K562 (cell line): Measurements from ENCODE around the gene CNGA3. TPM values are rescaled to one million over a fixed set of nuclear protein-coding genes. Genes with fewer than 3 reads are reported as not detected.

Source experiments
- ATAC-seq: fragments of 200-7000 bp; cut with Tn5 transposase; 3 replicates; pipeline ENCODE4 v1.9.1; 2020; ENCODE audit warnings: moderate library complexity
- BruUV-seq: library from RNA; stranded (reverse); fragments of 400-500 nt; replicated peaks from 2 replicates; lab custom pipeline; 2021; lab: Mats Ljungman, UMichigan
- CTCF ChIA-PET: fragments of 300-600 bp; formaldehyde crosslinking; extraction: SDS; loops from one replicate; lab custom pipeline; 2021; ENCODE audit warnings: low intra/inter-chr PET ratio; lab: Yijun Ruan, JAX
- POLR2A ChIA-PET: fragments of 300-600, 350-650 bp; sonication (Branson Sonifier 250); formaldehyde crosslinking; extraction: SDS; loops from one replicate; lab custom pipeline; 2021; ENCODE audit warnings: antibody characterized with exemption, inconsistent platforms; lab: Yijun Ruan, JAX
- DNase-seq, 4 experiments: peaks; one replicate each; pipeline versions ENCODE4 v3.0.0 to v3.0.0-alpha.2; 2011 to 2018; ENCODE audit warnings: low spot score in 3 of 4, mixed read lengths in 3 of 4; ENCODE audit errors: extremely low read depth in 1 of 4
- FAIRE-seq: peaks from 2 replicates; lab custom pipeline; 2011; peaks lifted over from hg19 to GRCh38; lab: Jason Lieb, UNC
- H2AFZ ChIP-seq: 2 replicates; pipeline ENCODE4 v1.6.0; 2011; ENCODE audit warnings: low read depth, low read length, control low read depth, inconsistent platforms
- H3K27ac ChIP-seq: fragments of 200-600 bp; 3 replicates; pipeline ENCODE4 v1.8.0; 2011; ENCODE audit warnings: low read depth, mild to moderate bottlenecking, control low read depth, inconsistent platforms, low read length, moderate library complexity, mixed read lengths; ENCODE audit errors: extremely low read depth
- H3K27me3 ChIP-seq, 2 experiments: fragments of 300-600 bp in 1 of 2; 2 replicates in 1 of 2; 3 replicates in 1 of 2; pipeline versions ENCODE4 v1.6.0 to v1.8.0; 2011; ENCODE audit warnings: inconsistent platforms in 2 of 2, low read length in 2 of 2, mild to moderate bottlenecking in 1 of 2, mixed read lengths in 1 of 2, moderate library complexity in 1 of 2; ENCODE audit not compliant: control insufficient read depth in 2 of 2, insufficient read depth in 2 of 2
- H3K36me3 ChIP-seq: fragments of 300-600 bp; 3 replicates; pipeline ENCODE4 v1.8.0; 2011; ENCODE audit warnings: mild to moderate bottlenecking, low read length, inconsistent platforms; ENCODE audit not compliant: control insufficient read depth, insufficient read depth
- H3K4me1 ChIP-seq, 2 experiments: fragments of 200-600 bp in 1 of 2; replicated peaks in 1 of 2; 2 replicates in 1 of 2; 3 replicates in 1 of 2; pipeline versions ENCODE4 v1.5.1 to v1.8.0; 2011; ENCODE audit warnings: inconsistent platforms in 2 of 2, low read length in 2 of 2, mild to moderate bottlenecking in 1 of 2, mixed read lengths in 1 of 2, moderate library complexity in 1 of 2; ENCODE audit not compliant: control insufficient read depth in 2 of 2, insufficient read depth in 2 of 2
- H3K4me2 ChIP-seq: 2 replicates; pipeline ENCODE4 v1.6.1; 2011; ENCODE audit warnings: low read length, control low read depth, inconsistent platforms, mixed read lengths; ENCODE audit not compliant: insufficient read depth
- H3K4me3 ChIP-seq: fragments of 200-600 bp; sonication (generic), shearing (Covaris generic); 2 replicates; pipeline ENCODE4 v1.5.1; 2016; ENCODE audit warnings: control low read depth, inconsistent platforms
- H3K79me2 ChIP-seq: fragments of 200-600 bp; 3 replicates; pipeline ENCODE4 v1.8.0; 2011; ENCODE audit warnings: low read length, inconsistent platforms; ENCODE audit not compliant: control insufficient read depth, insufficient read depth
- H3K9ac ChIP-seq, 2 experiments: 2 replicates each; pipeline versions ENCODE4 v1.6.0 to v1.6.1; 2011; ENCODE audit warnings: low read depth in 2 of 2, low read length in 2 of 2, control low read depth in 1 of 2, inconsistent platforms in 1 of 2, mild to moderate bottlenecking in 1 of 2, mixed read lengths in 1 of 2; ENCODE audit not compliant: insufficient read depth in 1 of 2
- H3K9me1 ChIP-seq: one replicate; pipeline ENCODE4 v1.6.0; 2011; ENCODE audit warnings: inconsistent platforms, mild to moderate bottlenecking, low read length, moderate library complexity; ENCODE audit not compliant: control insufficient read depth, insufficient read depth
- H3K9me3 ChIP-seq: replicated peaks from 2 replicates; pipeline ENCODE4 v1.5.1; 2011; ENCODE audit warnings: low read depth, low read length, inconsistent platforms; ENCODE audit not compliant: control insufficient read depth, insufficient read depth
- H4K20me1 ChIP-seq: replicated peaks from 2 replicates; pipeline ENCODE4 v1.6.1; 2011; ENCODE audit warnings: low read length, inconsistent platforms, mixed read lengths; ENCODE audit not compliant: control insufficient read depth, insufficient read depth
- ATF4 ChIP-seq: fragments of 450-650 bp; formaldehyde crosslinking; IDR thresholded peaks from 2 replicates; pipeline ENCODE4 v1.4.0; 2022; ENCODE audit warnings: mild to moderate bottlenecking, moderate library complexity
- CCAR2 ChIP-seq: fragments of 200-400 bp; formaldehyde crosslinking; IDR thresholded peaks from 2 replicates; pipeline ENCODE4 v1.6.1; 2017; ENCODE audit warnings: mild to moderate bottlenecking, low read depth, low read length
- ELF1 ChIP-seq: fragments of 200-800 bp; sonication (Bioruptor generic); IDR thresholded peaks from 2 replicates; pipeline ENCODE4 v1.6.1; 2016; ENCODE audit warnings: missing genetic modification characterization, missing compliant biosample characterization
- KAT2B ChIP-seq: IDR thresholded peaks from one replicate; pipeline ENCODE4 v1.6.1; 2012; ENCODE audit warnings: low read depth, mild to moderate bottlenecking, control low read depth, inconsistent platforms, low read length, moderate library complexity
- NR4A1 ChIP-seq, 2 experiments: fragments of 250-450 bp in 1 of 2; fragments of 450-650 bp in 1 of 2; sonication (Bioruptor Pico) in 1 of 2; IDR thresholded peaks; 2 replicates each; pipeline versions ENCODE4 v1.4.0 to v1.6.1; 2016 to 2020; ENCODE audit warnings: mild to moderate bottlenecking in 2 of 2, missing compliant biosample characterization in 1 of 2, missing genetic modification characterization in 1 of 2, moderate library complexity in 1 of 2
- REST ChIP-seq, 2 experiments: fragments of 450-650 bp; formaldehyde crosslinking in 1 of 2; IDR thresholded peaks; 2 replicates each; pipeline versions ENCODE4 v1.4.0 to v1.6.1; 2014 to 2020; ENCODE audit warnings: mild to moderate bottlenecking in 2 of 2, borderline replicate concordance in 1 of 2, low read depth in 1 of 2
- SMC3 ChIP-seq: conservative IDR thresholded peaks from 2 replicates; pipeline ENCODE4 v1.6.1; 2011; ENCODE audit warnings: low read depth, low read length, improper control_type of control experiment; ENCODE audit not compliant: insufficient read depth
- TCF7 ChIP-seq: sonication (generic); IDR thresholded peaks from 2 replicates; pipeline ENCODE4 v1.6.1; 2016; ENCODE audit warnings: antibody characterized with exemption, borderline replicate concordance
- ZFP36 ChIP-seq: fragments of 150-350 bp; IDR thresholded peaks from 2 replicates; pipeline ENCODE4 v1.6.1; 2018; ENCODE audit warnings: low read length, low read depth; ENCODE audit not compliant: partially characterized antibody
- ZKSCAN1 ChIP-seq: fragments of 150-350 bp; IDR thresholded peaks from 2 replicates; pipeline ENCODE4 v1.6.1; 2016; ENCODE audit warnings: low read depth, low read length
- ZNF232 ChIP-seq: sonication (generic); formaldehyde crosslinking; IDR thresholded peaks from 2 replicates; pipeline ENCODE4 v1.8.0; 2022; ENCODE audit warnings: mild to moderate bottlenecking, missing genetic modification reagents
- ZNF695 ChIP-seq: fragments of 450-650 bp; formaldehyde crosslinking; IDR thresholded peaks from 2 replicates; pipeline ENCODE4 v1.4.0; 2020; ENCODE audit warnings: mild to moderate bottlenecking, moderate library complexity
- WGBS: fragments of 100-300 bp; shearing (Covaris generic); methylation state at CpG from one replicate; pipeline ENCODE4 v1.1.6; 2016; ENCODE audit warnings: low coverage, mixed read lengths; ENCODE audit not compliant: insufficient coverage; ENCODE audit errors: missing lambda C conversion rate; 5-methylcytosine and 5-hydroxymethylcytosine counted together
- in situ Hi-C: fragments of 300-500 bp; cut with MboI; formaldehyde crosslinking; loops from 4 replicates; pipeline ENCODE4 v1.15.0; 2018; ENCODE audit warnings: inconsistent platforms, mixed read lengths
- intact Hi-C: fragments of 100-400 bp; cut with micrococcal nuclease; formaldehyde crosslinking; loops from 2 replicates; pipeline ENCODE4 v1.14.2; 2022
- polyA plus RNA-seq, 8 experiments: library from polyadenylated mRNA; depleted of rRNA in 4 of 8; stranded (reverse) in 5 of 8; unstranded in 3 of 8; fragments of >200 nt; fragmentation: Nextera tagmentation in 2 of 8; fragmentation: Illumina TruSeq in 1 of 8; extraction: Ambion mirVana in 2 of 8; extraction: Trizol in 1 of 8; gene quantifications; 2 replicates each; pipeline versions ENCODE4 v1.2.1 to v1.2.3, GENCODE V29; 2011 to 2014; ENCODE audit warnings: inconsistent platforms in 1 of 8, missing spikeins in 1 of 8
- total RNA-seq, 7 experiments: library from RNA; depleted of rRNA in 6 of 7; stranded (reverse); fragments of >200 nt in 6 of 7; fragmentation: Illumina TruSeq in 2 of 7; extraction: Trizol in 2 of 7; gene quantifications; 2 replicates each; pipeline versions ENCODE4 v1.2.1 to v1.2.3, GENCODE V29; 2011 to 2021; ENCODE audit warnings: low replicate concordance in 1 of 7

CNGA3 gene
- total and polyA plus RNA-seq, 9 of the 15 experiments (the other 6 are each of a cell fraction or from before 2014, with no cell fraction given): not detected

- no peaks in the 10 kb centered on the region for H3K79me2 ChIP-seq
- H3K36me3 ChIP-seq: no peaks in the 10 kb centered on the region
- no peak for TF ChIP-seq ZKSCAN1
- TF ChIP-seq ATF4 (CRISPR knock-in tag): no peak
- no peak for TF ChIP-seq SMC3
- TF ChIP-seq ZFP36: no peak
- TF ChIP-seq ELF1: no peak
- no peak for TF ChIP-seq ZNF232 (CRISPR knock-in tag)
- no peak for TF ChIP-seq CCAR2
- no peak for TF ChIP-seq TCF7
- no peak for TF ChIP-seq ZNF695
- no peak for TF ChIP-seq REST (IDR thresholded peaks at IDR 0.05; ENCODE audit: borderline replicate concordance)
- TF ChIP-seq REST (CRISPR knock-in tag; IDR thresholded peaks at IDR 0.05; ENCODE audit: low read depth): no peak
- no peak for TF ChIP-seq KAT2B
- TF ChIP-seq NR4A1 (CRISPR knock-in tag; IDR thresholded peaks at IDR 0.05): no peak
- TF ChIP-seq NR4A1 (tag; IDR thresholded peaks at IDR 0.05): no peak
- TF ChIP-seq, all 486 proteins: peak for 0
- no peaks in the 10 kb centered on the region for H4K20me1 ChIP-seq
- no peak for FAIRE-seq
- no peaks in the 10 kb centered on the region for H3K4me1 ChIP-seq
- intact Hi-C loops (no loop called here), in situ Hi-C loops (no loop called here)
- no peak overlapping the region for H3K27ac ChIP-seq
- DNase-seq: no peak
- no peaks in the 10 kb centered on the region for H3K9me1 ChIP-seq
- ChIA-PET CTCF (no interaction called here), POLR2A (interaction anchor here (0.6 kb wide), 1 partner anchor 12 kb away, joined by 3 read pairs; no protein-coding TSS in a partner anchor)
- no TSS peak for BruUV-seq
- H3K27me3 ChIP-seq: no peaks in the 10 kb centered on the region; a peak in 2 of 5 replicates
- no peak overlapping the region for H2AFZ ChIP-seq
- no peak overlapping the region for H3K9ac ChIP-seq
- no peak overlapping the region for H3K4me2 ChIP-seq
- no peak overlapping the region for H3K4me3 ChIP-seq
- ATAC-seq: no peak
- 0% methylated on average over 1 of the region's 1 CpG for WGBS
- H3K9me3 ChIP-seq: no peaks in the 10 kb centered on the region
Observed at GRCh38 chr2:98359986-98360385, 13.7 kb downstream of the CNGA3 start.
